Activated CD4-positive, alpha-beta T cell treated with anti-CD3 and anti-CD28 coated beads, Interleukin-2, amount 50 U/mL, for 24 hours (primary cell): ENCODE data around the gene ATOSB.

Experiments
- DNase-seq, 2 donors: peaks; one replicate each; pipeline ENCODE4 v3.0.0-alpha.2; 2020; ENCODE audit warnings: low read depth in 1 of 2, low spot score in 1 of 2

Gene ATOSB

DNA sequence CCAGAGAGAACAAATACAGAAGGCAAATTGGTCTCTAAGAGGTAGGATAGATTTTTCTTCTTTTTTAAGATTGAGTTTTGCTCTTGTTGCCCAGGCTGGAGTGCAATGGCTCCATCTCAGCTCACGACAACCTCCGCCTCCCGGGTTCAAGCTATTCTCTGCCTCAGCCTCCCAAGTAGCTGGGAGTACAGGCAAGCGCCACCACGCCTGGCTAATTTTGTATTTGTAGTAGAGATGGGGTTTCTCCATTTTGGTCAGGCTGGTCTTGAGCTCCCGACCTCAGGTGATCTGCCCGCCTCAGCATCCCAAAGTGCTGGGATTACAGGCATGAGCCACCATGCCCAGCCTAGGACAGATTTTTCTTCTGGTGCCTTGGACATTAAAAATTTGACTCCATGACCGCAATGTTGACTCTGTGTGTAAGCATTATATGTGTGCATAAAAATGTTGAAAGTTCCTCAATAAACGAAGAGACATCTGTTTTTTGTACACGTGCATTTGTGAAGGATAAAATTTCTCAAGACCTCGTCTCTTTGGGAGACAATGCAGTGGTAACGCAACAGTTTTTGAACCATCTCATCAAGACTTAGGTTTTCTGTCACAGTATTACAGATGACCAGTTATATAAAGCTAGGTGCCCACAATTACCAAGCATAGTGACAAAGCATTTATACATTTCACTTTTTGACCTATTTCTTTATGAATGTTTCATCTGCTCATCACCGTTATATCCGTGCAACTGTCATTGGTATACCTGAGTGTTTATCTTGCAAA lies 60.6 kb downstream of the ATOSB start:
- no peak for DNase-seq

DNA sequence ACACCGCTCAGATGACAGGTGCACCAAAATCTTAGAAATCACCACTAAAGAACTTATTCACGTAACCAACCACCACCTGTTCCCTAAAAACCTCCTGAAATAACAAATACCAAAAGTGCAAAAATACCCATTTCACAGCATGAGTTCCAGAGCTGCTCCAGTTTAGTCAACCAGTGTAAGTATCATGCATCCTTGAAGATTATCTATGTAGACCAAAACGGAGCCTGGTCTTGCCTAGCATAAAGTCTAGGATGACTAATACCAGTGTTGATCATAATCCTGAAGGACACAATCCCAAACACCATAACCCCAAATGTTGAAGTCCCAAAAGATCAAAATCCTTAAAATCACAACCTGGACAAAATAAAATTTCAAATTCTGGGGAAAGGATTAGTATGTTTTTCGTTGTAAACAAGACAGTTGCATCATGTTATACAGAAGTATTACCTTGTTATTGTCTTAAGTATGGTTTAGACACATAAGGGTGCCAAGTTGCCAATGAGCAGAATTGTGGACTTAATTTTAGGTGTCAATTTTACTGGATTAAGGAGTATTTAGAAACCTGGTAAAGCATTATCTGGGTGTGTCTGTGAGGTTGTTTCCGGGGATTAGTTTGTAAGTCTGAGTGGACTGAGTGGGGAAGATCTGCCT lies 61.4 kb downstream of the ATOSB start:
- DNase-seq = no peak
